Loucy (cell line): Measurements from ENCODE around the gene CD109.

Experiments used
- EZH2phosphoT487 ChIP-seq: fragments of 200-600 bp; IDR thresholded peaks from 2 replicates; pipeline ENCODE4 v1.6.1; 2018; ENCODE audit warnings: antibody characterized with exemption, mild to moderate bottlenecking, moderate library complexity, borderline replicate concordance
- TF ChIP-seq, protein P1 (sequence below): fragments of 200-600 bp; sonication (generic); conservative IDR thresholded peaks from 2 replicates; pipeline ENCODE4 v1.5.1; 2014; ENCODE audit warnings: mild to moderate bottlenecking, antibody characterized with exemption, low read length

DNA sequence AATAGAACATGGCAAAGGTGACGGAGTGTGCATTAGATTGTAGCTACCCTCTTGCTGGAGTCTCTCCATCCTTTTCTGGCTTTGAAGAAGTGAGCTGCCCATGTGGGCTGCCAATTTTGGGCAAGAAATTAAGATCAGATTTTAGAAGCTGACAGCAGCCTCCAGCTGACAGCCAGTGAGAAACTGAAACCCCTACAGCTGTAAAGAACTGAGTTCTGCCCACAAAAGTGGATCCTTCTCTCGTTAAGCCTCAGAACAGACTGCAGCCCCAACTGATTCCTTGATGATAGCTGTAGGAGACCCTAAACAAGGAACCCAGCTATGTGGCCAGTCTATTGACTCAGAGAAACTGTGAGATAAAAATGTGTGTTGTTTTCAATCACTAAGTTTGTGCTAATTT, 134.1 kb downstream of the CD109 start:
- TF ChIP-seq, protein P1, sequence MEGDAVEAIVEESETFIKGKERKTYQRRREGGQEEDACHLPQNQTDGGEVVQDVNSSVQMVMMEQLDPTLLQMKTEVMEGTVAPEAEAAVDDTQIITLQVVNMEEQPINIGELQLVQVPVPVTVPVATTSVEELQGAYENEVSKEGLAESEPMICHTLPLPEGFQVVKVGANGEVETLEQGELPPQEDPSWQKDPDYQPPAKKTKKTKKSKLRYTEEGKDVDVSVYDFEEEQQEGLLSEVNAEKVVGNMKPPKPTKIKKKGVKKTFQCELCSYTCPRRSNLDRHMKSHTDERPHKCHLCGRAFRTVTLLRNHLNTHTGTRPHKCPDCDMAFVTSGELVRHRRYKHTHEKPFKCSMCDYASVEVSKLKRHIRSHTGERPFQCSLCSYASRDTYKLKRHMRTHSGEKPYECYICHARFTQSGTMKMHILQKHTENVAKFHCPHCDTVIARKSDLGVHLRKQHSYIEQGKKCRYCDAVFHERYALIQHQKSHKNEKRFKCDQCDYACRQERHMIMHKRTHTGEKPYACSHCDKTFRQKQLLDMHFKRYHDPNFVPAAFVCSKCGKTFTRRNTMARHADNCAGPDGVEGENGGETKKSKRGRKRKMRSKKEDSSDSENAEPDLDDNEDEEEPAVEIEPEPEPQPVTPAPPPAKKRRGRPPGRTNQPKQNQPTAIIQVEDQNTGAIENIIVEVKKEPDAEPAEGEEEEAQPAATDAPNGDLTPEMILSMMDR, result no peak
- no peak for TF ChIP-seq EZH2phosphoT487
